ELF-1 (cell line): ENCODE data around the gene ATRX.
"Not testable (repeated sequence)": the region's sequence is repeated elsewhere in the genome, so short reads cannot be mapped to it uniquely, and the experiment has no call there.

Source experiments
- DNase-seq: peaks from one replicate; pipeline ENCODE4 v3.0.0-alpha.2; 2016; ENCODE audit warnings: low read depth, low spot score

The ATRX gene

GRCh38 chrX:77628294-77629025 lies 157.6 kb downstream of the ATRX start:
- no peak for DNase-seq

GRCh38 chrX:77622672-77623071 lies 163.3 kb downstream of the ATRX start:
- DNase-seq, result no peak

GRCh38 chrX:77622233-77622632 lies 163.8 kb downstream of the ATRX start:
- peak; percentile 9 for DNase-seq

GRCh38 chrX:77621453-77621852 lies 164.6 kb downstream of the ATRX start:
- DNase-seq, result not testable (repeated sequence)

GRCh38 chrX:77617206-77617605 lies 168.8 kb downstream of the ATRX start:
- DNase-seq, result no peak

GRCh38 chrX:77603635-77604336 lies 182.2 kb downstream of the ATRX start:
- no peak for DNase-seq

GRCh38 chrX:77597511-77597910 lies 188.5 kb downstream of the ATRX start:
- DNase-seq, result no peak

- DNase-seq, result no peak
Observed at GRCh38 chrX:77597090-77597489, 188.9 kb downstream of the ATRX start.

- DNase-seq, result no peak
Observed at GRCh38 chrX:77595848-77596247, 190.2 kb downstream of the ATRX start.

- no peak for DNase-seq
Observed at GRCh38 chrX:77572322-77572721, 213.7 kb downstream of the ATRX start.

GRCh38 chrX:77565278-77565677 lies 220.7 kb downstream of the ATRX start:
- no peak for DNase-seq

GRCh38 chrX:77564823-77565222 lies 221.2 kb downstream of the ATRX start:
- no peak for DNase-seq

GRCh38 chrX:77561372-77561771 lies 224.6 kb downstream of the ATRX start:
- DNase-seq, result no peak

- DNase-seq, result no peak
Observed at GRCh38 chrX:77556276-77556675, 229.7 kb downstream of the ATRX start.

- no peak for DNase-seq
Observed at GRCh38 chrX:77548751-77549150, 237.3 kb downstream of the ATRX start.

GRCh38 chrX:77539778-77540177 lies 246.2 kb downstream of the ATRX start:
- DNase-seq, result not testable (repeated sequence)

- not testable (repeated sequence) for DNase-seq
Observed at GRCh38 chrX:77531261-77531660, 254.8 kb downstream of the ATRX start.

- peak; percentile 39 for DNase-seq
Observed at GRCh38 chrX:77528034-77528433, 258.0 kb downstream of the ATRX start.

GRCh38 chrX:77527233-77528001 lies 258.6 kb downstream of the ATRX start:
- DNase-seq, result peak; percentile 64

GRCh38 chrX:77519765-77520164 lies 266.3 kb downstream of the ATRX start:
- DNase-seq, result no peak

GRCh38 chrX:77514177-77514576 lies 271.8 kb downstream of the ATRX start:
- no peak for DNase-seq

- no peak for DNase-seq
Observed at GRCh38 chrX:77510007-77510406, 276.0 kb downstream of the ATRX start.
